NB4 (cell line): Measurements from ENCODE around the gene RPL37A.

Experiments
- POLR2A ChIP-seq: IDR thresholded peaks from 2 replicates; pipeline ENCODE4 v1.6.1; 2011; ENCODE audit warnings: mild to moderate bottlenecking; ENCODE audit not compliant: insufficient read length; ENCODE audit errors: extremely low read depth
- TF ChIP-seq, protein P1 (sequence below): IDR thresholded peaks from one replicate; pipeline ENCODE4 v1.5.1; 2012; ENCODE audit warnings: low read depth, low read length

DNA sequence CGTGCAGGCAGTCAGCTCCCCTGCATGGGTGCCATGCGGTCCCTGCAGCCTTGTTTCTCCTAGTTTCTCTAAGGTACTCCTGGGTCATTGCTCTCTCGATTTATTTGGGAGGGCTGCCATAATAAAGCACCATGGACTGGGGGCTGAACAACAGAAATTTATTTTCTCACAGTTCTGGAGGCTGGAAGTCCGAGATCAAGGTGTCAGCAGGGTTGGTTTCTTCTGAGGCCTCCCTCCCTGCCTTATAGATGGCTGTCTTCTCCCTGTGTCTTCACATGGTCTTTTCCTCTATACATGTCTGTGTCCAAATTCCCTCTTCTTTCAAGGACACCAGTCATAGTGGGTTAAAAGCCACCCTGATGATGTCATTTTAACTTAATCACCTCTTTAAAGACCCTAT lies 40.5 kb downstream of the RPL37A start:
- TF ChIP-seq, protein P1, sequence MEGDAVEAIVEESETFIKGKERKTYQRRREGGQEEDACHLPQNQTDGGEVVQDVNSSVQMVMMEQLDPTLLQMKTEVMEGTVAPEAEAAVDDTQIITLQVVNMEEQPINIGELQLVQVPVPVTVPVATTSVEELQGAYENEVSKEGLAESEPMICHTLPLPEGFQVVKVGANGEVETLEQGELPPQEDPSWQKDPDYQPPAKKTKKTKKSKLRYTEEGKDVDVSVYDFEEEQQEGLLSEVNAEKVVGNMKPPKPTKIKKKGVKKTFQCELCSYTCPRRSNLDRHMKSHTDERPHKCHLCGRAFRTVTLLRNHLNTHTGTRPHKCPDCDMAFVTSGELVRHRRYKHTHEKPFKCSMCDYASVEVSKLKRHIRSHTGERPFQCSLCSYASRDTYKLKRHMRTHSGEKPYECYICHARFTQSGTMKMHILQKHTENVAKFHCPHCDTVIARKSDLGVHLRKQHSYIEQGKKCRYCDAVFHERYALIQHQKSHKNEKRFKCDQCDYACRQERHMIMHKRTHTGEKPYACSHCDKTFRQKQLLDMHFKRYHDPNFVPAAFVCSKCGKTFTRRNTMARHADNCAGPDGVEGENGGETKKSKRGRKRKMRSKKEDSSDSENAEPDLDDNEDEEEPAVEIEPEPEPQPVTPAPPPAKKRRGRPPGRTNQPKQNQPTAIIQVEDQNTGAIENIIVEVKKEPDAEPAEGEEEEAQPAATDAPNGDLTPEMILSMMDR, result no peak
- TF ChIP-seq POLR2A, result no peak
